HG02970 (cell line): ENCODE results near the gene PDCD10.

Experiments
- ATAC-seq: cut with Tn5 transposase; IDR thresholded peaks from one replicate; pipeline ENCODE4 v1.9.1; 2021; ENCODE audit warnings: mild to moderate bottlenecking, moderate library complexity, moderate number of reproducible peaks; ENCODE audit not compliant: unreplicated experiment, low FRiP score

Gene PDCD10

GRCh38 chr3:167691366-167691765 is 43.3 kb downstream of the PDCD10 start:
- peak; percentile 100 for ATAC-seq

- peak; percentile 72 for ATAC-seq
Observed at GRCh38 chr3:167684388-167684993, 50.2 kb downstream of the PDCD10 start.

DNA sequence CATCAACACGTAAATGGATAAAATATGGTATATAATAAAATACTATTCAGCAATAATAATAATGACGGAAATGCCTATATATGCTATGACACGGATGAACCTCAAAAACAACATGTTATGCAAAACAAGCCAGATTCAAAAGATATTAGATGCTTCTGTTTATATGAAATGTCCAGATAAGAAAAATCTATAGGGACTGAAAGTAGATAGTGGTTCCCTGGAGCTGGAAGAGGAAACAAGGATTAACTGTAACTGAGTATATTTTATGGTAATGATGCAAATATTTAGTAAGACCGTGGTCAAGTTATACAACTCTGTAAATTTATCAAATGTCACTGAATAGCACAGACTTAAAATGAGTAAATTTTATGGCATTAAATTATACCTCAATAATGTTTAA is 55.2 kb downstream of the PDCD10 start:
- no peak for ATAC-seq

DNA sequence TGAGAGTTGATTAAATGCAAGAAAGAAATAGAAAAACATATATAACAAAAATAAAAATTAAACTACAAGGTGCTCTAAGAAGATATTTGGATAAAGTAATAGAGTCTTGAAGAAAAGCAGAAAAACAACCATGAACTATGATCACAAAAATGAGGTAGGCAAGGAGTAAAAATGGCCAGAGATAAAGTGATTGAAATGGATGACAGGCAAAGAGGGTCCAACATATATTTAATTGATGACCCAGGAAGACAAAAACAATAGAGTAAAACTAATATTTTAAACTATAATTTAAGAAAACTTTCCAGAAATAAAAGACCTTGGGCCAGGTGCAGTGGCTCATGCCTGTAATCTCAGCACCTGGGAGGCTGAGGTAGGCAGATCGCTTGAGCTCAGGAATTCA is 58.8 kb downstream of the PDCD10 start:
- no peak for ATAC-seq

DNA sequence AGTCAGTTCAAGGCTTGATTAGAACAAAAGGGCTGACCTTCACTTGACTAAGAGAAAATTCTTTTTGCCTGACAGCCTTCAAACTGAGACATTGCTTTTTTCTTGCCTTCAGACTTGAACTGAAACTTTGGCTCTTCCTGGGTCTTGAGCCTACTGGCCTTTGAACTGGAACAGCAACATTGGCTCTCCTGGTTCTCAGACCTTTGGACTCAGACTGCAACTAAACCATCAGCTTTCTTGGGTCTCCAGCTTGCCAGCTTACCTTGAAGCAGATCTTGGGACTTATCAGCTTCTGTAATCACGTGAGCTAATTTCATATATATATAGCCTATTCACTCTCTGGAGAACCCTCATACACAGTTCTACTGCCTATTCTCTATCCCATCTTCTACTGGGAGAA is 61.5 kb downstream of the PDCD10 start:
- ATAC-seq = no peak

GRCh38 chr3:167671878-167672427 is 62.7 kb downstream of the PDCD10 start:
- no peak for ATAC-seq

DNA sequence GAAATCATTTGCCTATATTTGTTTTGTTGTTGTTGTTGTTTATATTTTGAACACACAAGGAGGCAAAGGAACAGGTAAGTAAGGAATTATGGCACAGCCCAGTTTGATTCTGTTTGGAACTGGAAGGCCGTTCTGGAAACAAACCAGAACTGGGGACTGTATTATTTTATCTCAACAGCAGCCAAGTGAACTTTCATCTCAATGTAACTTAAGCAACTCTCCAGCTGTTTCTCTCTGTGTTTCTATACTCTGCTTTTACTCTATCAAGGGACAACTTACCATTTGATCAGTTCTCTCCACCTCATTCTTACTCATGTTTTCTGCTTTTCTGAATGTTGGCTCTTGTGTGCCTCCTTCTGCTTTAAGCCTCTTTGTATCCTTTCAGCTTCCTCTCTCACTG is 65.0 kb downstream of the PDCD10 start:
- no peak for ATAC-seq

- no peak for ATAC-seq
Observed at GRCh38 chr3:167668651-167669050, 66.0 kb downstream of the PDCD10 start.

DNA sequence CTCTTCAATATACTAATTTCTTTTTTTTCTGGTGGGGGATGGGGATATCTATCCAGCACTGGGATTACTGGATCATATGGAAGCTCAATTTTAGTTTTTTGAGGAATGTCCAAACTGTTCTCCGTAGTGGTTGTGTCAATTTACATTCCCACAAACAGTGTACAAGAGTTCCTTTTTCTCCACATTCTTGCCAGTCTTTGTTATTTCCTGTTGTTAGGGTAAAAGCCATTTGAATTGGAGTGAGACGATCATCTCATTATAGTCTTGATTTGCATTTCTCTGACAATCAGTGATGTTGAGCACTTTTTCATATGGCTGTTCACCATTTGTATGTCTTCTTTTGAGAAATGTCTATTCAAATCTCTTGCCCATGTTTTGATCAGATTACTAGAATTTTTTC is 68.1 kb downstream of the PDCD10 start:
- no peak for ATAC-seq

- no peak for ATAC-seq
Observed at GRCh38 chr3:167662919-167663400, 71.7 kb downstream of the PDCD10 start.

DNA sequence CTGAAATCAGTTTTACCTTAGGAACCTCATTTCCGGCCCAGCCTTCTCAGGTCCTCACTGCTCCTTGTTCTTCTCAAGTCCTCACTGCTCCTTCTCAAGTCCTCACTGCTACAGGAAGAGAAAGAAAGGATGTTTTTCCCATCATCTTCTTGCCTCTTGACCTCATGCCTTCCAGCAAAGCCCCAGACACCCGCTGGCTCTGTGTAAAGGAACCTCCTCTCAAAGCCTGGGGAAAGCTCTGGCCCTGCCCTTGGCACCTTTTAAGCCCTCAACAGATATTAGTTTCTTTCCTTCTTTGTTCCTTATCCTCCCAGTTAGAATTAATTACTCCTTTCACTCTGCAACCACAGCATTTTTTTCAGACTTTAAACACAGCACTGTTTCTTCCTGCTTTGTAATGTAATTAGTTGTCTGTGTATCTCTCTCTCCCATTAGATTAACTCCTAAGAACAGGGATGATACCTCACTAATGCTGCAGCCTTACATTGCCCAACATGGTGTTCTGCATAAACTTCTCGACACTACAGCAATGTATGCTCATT is 76.9 kb downstream of the PDCD10 start:
- ATAC-seq = no peak

DNA sequence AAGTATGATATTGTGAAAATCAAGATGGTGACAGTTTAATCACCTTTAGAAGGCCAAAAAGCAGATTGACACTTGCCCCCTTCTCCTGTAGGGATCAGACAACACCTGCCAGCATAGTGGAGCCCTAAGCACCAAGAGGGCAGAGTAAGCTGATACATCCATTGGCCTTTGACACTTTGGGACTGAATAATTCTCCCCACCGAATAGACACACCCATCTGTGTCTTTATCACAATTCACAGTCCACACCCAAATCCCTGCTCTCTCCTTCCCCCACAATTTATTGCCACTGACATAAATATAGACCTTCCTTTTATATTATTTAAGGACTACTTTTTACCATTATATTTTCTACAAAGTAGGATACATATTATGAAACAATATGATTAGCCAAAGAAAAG is 77.9 kb downstream of the PDCD10 start:
- no peak for ATAC-seq

DNA sequence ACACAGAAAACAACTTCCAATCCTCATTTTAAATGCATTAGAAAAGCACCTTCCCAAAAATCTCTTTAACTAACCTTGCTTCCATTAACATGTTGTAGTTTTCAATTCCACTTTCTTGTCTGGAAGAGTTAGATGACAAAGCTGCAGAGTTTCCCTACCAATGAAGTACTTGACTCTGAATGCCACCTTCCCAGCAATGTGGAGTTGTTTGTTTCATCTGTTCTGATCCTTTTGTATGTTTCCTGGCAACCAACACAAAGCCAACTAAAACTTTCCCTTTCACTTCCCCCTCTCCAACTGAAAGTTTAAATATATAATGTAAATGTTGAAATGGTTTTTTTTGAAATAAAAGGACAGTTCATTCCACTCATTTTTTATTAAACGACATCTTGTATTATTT is 80.9 kb downstream of the PDCD10 start, which contains the start of gene WDR49:
Gene WDR49, minus strand, starts transcription at position 183 of the 400 bp plus-strand sequence. CDS start 517 bp downstream, outside the sequence.
- no peak for ATAC-seq

- no peak for ATAC-seq
Observed at GRCh38 chr3:167653155-167653554, 81.5 kb downstream of the PDCD10 start.

- no peak for ATAC-seq
Observed at GRCh38 chr3:167651826-167652225, 82.9 kb downstream of the PDCD10 start.

- ATAC-seq = no peak
Observed at GRCh38 chr3:167650459-167650858, 84.2 kb downstream of the PDCD10 start.

GRCh38 chr3:167649746-167650145 is 84.9 kb downstream of the PDCD10 start:
- ATAC-seq = no peak

DNA sequence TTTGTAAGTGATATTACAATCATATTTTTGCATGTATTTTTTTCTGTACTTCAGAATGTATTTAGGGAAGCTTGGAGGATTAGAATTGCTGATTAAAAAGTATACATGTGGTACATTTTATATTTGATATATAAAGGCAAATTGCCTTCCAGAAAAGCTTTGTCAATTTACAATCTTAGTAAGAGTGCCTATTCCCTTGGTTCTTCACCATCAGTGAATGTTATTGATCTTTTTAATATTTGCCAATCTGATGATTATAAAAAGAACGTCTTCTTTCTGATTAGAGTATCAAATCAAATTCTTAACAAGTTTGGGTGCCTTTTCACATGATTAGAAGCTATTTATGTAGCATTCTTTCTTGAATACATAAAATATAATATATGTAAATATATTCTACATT is 90.1 kb downstream of the PDCD10 start:
- no peak for ATAC-seq
